ENCODE results near the gene EFHD1.
"Not testable (repeated sequence)": the region's sequence is repeated elsewhere in the genome, so short reads cannot be mapped to it uniquely, and the experiment has no call there.

EFHD1 gene

GRCh38 chr2:232622563-232622962, 10.8 kb upstream of the EFHD1 start:
- no peak for DNase-seq (ENCODE audit: low read depth)

GRCh38 chr2:232623768-232624765, 9.3 kb upstream of the EFHD1 start:
- Histone ChIP-seq H3K9ac (ENCODE audit: low read length) (no peak overlapping the region), H3K4me3 (ENCODE audit: low read length) (no peak overlapping the region), H3K4me1 (ENCODE audit: control insufficient read depth, insufficient read depth, low read length) (no peaks in the 10 kb centered on the region), H3K36me3 (ENCODE audit: control insufficient read depth, insufficient read depth, low read length, severe bottlenecking) (no peaks in the 10 kb centered on the region), H3K27me3 (replicated peaks; ENCODE audit: control insufficient read depth, insufficient read depth, low read length) (peaks cover 12% of the 10 kb centered on the region), H3K9me3 (ENCODE audit: control insufficient read depth, low read length) (no peaks in the 10 kb centered on the region)
- DNase-seq (ENCODE audit: low read depth) = peak; percentile 51

More at GRCh38 chr2:232622563-232622962, 10.8 kb upstream of the EFHD1 start:
- no peaks in the 10 kb centered on the region for H3K36me3 ChIP-seq (ENCODE audit: control insufficient read depth, insufficient read depth, low read length, severe bottlenecking)
- H3K4me3 ChIP-seq (ENCODE audit: low read length) = no peak overlapping the region
- H3K4me1 ChIP-seq (ENCODE audit: control insufficient read depth, insufficient read depth, low read length) = no peaks in the 10 kb centered on the region
- no peaks in the 10 kb centered on the region for H3K9me3 ChIP-seq (ENCODE audit: control insufficient read depth, low read length)
- no peak overlapping the region for H3K9ac ChIP-seq (ENCODE audit: low read length)
- peaks cover 12% of the 10 kb centered on the region for H3K27me3 ChIP-seq (replicated peaks; ENCODE audit: control insufficient read depth, insufficient read depth, low read length)

DNA sequence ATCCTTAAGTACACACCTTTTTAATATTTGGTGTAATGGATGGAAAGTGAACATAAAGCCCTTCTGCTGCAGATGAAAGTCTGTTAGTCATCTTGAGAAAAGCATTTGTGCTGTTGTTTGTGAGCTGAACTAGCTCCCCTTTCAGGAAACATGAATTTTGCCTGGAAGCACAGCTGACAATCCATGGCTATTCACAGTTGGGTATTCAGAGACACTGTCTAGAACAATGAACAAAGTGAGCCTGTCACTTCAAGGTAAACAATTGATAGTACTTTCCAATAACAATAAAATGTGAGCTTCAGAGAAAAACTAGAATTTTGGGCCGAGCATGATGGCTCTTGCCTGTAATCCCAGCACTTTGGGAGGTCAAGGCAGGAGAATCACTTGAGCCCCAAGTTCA, 6.8 kb upstream of the EFHD1 start:
- Histone ChIP-seq H3K9ac (ENCODE audit: low read length) (no peak overlapping the region), H3K9me3 (ENCODE audit: control insufficient read depth, low read length) (no peaks in the 10 kb centered on the region), H3K36me3 (ENCODE audit: control insufficient read depth, insufficient read depth, low read length, severe bottlenecking) (no peaks in the 10 kb centered on the region), H3K4me3 (ENCODE audit: low read length) (no peak overlapping the region), H3K27me3 (replicated peaks; ENCODE audit: control insufficient read depth, insufficient read depth, low read length) (peaks cover 12% of the 10 kb centered on the region), H3K4me1 (ENCODE audit: control insufficient read depth, insufficient read depth, low read length) (no peaks in the 10 kb centered on the region)
- no peak for DNase-seq (ENCODE audit: low read depth)

DNA sequence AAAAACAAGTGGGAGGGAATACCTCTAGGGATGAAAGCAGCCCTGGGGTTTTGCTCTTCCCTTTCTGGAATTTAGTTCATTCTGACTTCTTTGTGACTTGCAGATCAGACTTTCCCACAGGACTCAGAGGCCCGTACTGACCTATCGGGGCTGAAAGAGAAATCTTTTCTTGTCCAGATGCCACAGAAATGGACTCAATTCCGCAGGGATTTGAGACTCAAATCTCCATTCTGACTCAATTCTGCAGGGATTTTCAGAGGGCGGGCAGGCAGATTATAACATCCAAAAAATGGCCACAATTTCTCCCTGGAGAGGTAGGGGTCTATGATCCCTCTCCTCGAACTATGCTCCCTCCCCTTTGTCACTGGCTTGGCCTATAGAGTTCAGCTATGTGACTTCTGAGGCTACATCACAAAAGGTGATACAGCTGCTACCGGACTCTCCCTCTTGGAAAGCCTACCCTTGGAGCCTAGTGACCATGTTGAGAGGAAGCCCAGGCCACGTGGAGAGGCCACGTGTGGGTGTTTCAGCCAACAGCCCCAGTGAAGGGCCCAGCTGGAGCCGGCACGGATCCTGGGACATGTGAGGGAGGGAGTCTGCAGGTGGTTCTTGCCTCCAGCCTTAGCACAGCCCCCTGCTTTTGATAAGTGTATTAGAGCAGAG, 4.8 kb upstream of the EFHD1 start:
- no peak for DNase-seq (ENCODE audit: low read depth)
- Histone ChIP-seq H3K4me1 (ENCODE audit: control insufficient read depth, insufficient read depth, low read length) (peaks cover 10% of the 10 kb centered on the region), H3K9ac (ENCODE audit: low read length) (no peak overlapping the region), H3K27me3 (replicated peaks; ENCODE audit: control insufficient read depth, insufficient read depth, low read length) (peaks cover 21% of the 10 kb centered on the region), H3K36me3 (ENCODE audit: control insufficient read depth, insufficient read depth, low read length, severe bottlenecking) (no peaks in the 10 kb centered on the region), H3K9me3 (ENCODE audit: control insufficient read depth, low read length) (no peaks in the 10 kb centered on the region), H3K4me3 (ENCODE audit: low read length) (no peak overlapping the region)

GRCh38 chr2:232629129-232629475, 4.3 kb upstream of the EFHD1 start:
- no peak for DNase-seq (ENCODE audit: low read depth)
- peaks cover 10% of the 10 kb centered on the region for H3K4me1 ChIP-seq (ENCODE audit: control insufficient read depth, insufficient read depth, low read length)
- H3K36me3 ChIP-seq (ENCODE audit: control insufficient read depth, insufficient read depth, low read length, severe bottlenecking) = no peaks in the 10 kb centered on the region
- H3K27me3 ChIP-seq (replicated peaks; ENCODE audit: control insufficient read depth, insufficient read depth, low read length) = peaks cover 18% of the 10 kb centered on the region
- H3K9me3 ChIP-seq (ENCODE audit: control insufficient read depth, low read length) = no peaks in the 10 kb centered on the region
- no peak overlapping the region for H3K4me3 ChIP-seq (ENCODE audit: low read length)
- no peak overlapping the region for H3K9ac ChIP-seq (ENCODE audit: low read length)

DNA sequence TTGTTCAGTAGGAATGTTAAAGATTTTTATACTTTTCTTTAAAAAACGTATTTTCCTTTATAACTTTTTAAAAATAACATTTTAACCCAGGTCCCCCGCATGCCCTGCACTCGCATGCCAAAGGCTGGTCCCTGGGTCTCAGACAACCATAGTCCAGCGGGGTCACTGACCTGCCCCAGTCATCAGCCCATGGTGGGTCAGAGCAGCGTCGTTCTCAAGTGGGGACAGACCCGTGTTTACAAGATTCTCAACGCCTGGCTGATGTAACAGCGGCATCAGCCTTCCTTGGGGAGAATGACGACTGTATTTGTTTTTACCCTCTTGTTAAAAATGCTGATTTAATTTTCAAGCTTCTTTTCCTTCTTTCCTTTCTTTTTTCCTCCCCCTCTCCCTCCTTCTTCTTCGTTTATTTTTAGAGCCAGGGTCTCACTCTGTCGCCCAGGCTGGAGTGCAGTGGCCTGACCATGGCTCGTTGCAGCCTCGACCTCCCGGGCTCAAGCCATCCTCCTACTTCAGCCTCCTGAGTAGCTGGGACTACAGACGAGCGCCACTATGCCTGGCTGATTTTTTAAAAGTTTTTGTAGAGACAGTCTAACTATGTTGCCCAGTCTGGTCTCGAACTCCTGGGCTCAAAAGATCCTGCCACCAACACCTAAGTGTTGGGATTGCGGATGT, 1.0 kb upstream of the EFHD1 start:
- Histone ChIP-seq H3K9me3 (ENCODE audit: control insufficient read depth, low read length) (no peaks in the 10 kb centered on the region), H3K4me3 (ENCODE audit: low read length) (peak overlapping the region; percentile 83), H3K4me1 (ENCODE audit: control insufficient read depth, insufficient read depth, low read length) (peaks cover 10% of the 10 kb centered on the region), H3K9ac (ENCODE audit: low read length) (peak overlapping the region; percentile 80), H3K36me3 (ENCODE audit: control insufficient read depth, insufficient read depth, low read length, severe bottlenecking) (no peaks in the 10 kb centered on the region), H3K27me3 (replicated peaks; ENCODE audit: control insufficient read depth, insufficient read depth, low read length) (peaks cover 9% of the 10 kb centered on the region)
- no peak for DNase-seq (ENCODE audit: low read depth)

DNA sequence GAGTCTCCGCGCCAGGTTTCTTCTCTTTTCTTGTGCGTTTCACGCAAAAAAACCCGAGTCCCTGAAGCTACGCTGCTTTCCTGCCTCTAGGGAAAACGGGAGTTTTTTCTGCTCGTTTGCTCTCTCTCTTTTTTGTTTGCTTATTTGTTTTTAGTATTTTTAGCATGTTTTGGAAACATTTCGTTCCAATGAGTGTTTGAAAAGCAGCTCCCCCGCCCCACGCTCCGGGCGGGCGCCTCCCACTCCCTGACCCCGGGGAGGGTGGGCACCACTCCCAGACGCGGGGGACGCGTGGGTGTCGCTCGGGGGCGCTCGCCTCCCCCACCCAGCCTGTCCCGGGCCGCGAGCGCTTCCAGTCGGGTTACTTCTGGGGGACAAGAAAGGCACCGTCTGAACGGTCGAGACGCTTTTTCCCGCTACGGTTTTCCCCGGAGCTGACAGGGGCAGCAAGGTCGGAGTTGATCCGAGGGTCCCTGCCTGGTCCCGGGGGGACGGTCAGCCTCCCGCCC, 446 bp upstream of the EFHD1 start:
- peak; percentile 59 for DNase-seq (ENCODE audit: low read depth)
- Histone ChIP-seq H3K9ac (ENCODE audit: low read length) (peak overlapping the region; percentile 80), H3K36me3 (ENCODE audit: control insufficient read depth, insufficient read depth, low read length, severe bottlenecking) (no peaks in the 10 kb centered on the region), H3K4me3 (ENCODE audit: low read length) (peak overlapping the region; percentile 83), H3K4me1 (ENCODE audit: control insufficient read depth, insufficient read depth, low read length) (peaks cover 14% of the 10 kb centered on the region), H3K9me3 (ENCODE audit: control insufficient read depth, low read length) (no peaks in the 10 kb centered on the region), H3K27me3 (replicated peaks; ENCODE audit: control insufficient read depth, insufficient read depth, low read length) (peaks cover 9% of the 10 kb centered on the region)

DNA sequence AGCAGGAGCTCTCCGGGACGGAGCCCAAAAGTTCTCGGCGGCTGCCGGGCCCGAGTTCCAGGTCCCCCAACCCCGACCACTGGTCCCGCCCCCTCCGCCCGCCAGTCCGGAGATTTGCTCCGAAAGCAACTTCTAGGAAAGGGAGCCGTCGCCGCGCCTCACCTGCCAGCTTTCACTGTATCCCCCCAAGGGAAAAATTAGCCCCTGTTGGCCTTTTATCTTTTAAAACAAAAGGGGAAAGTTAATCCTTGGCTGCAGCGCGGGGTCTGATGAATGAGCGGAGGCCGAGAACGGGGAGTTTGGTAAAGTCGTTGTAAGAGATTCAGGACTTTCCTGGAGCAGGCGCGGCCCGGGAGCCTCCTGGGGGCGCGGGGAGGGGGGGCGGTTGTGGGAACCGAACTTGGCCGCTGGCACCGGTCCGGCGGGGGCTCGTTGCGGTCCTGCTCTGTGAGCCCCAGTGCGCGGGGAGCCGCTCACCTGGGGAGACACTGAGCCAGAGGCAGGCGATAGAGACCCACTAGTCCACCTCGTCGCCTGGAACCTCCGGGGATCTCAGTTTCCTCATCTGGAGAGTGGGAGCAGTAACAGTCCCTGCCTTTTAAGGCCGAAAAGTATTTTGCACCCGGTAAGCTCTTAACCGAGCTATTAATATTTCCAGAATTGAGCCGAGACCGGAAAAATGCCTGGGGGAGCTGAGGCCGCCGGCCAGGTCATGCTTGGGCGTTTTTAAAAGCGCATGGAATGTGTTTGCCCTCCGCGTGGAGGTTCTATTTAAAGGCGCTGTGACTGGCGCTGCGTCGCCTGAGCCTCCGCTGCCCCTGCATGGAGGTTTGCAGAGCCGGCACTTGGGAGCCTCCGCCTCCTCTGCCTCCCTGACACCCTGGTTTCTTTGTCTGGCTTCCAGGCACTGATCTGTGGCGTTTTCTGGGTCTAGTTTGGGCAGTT, 1.1 kb downstream of the EFHD1 start:
- H3K4me1 ChIP-seq (ENCODE audit: control insufficient read depth, insufficient read depth, low read length) = peaks cover 18% of the 10 kb centered on the region
- H3K27me3 ChIP-seq (replicated peaks; ENCODE audit: control insufficient read depth, insufficient read depth, low read length) = peaks cover 12% of the 10 kb centered on the region
- H3K4me3 ChIP-seq (ENCODE audit: low read length) = peak overlapping the region; percentile 83
- H3K9me3 ChIP-seq (ENCODE audit: control insufficient read depth, low read length) = no peaks in the 10 kb centered on the region
- H3K9ac ChIP-seq (ENCODE audit: low read length) = peak overlapping the region; percentile 80
- peak; percentile 20 for DNase-seq (ENCODE audit: low read depth)
- H3K36me3 ChIP-seq (ENCODE audit: control insufficient read depth, insufficient read depth, low read length, severe bottlenecking) = no peaks in the 10 kb centered on the region

- H3K9ac ChIP-seq (ENCODE audit: low read length) = peak overlapping the region; percentile 53
- not testable (repeated sequence) for H3K9me3 ChIP-seq (ENCODE audit: control insufficient read depth, low read length); DNase-seq (ENCODE audit: low read depth); H3K36me3 ChIP-seq (ENCODE audit: control insufficient read depth, insufficient read depth, low read length, severe bottlenecking)
- peaks cover 16% of the 10 kb centered on the region for H3K27me3 ChIP-seq (replicated peaks; ENCODE audit: control insufficient read depth, insufficient read depth, low read length)
- H3K4me3 ChIP-seq (ENCODE audit: low read length) = peak overlapping the region; percentile 83
- H3K4me1 ChIP-seq (ENCODE audit: control insufficient read depth, insufficient read depth, low read length) = peaks cover 18% of the 10 kb centered on the region
Measured at GRCh38 chr2:232635376-232635775, 2.0 kb downstream of the EFHD1 start.

GRCh38 chr2:232635820-232636219, 2.4 kb downstream of the EFHD1 start:
- no peaks in the 10 kb centered on the region for H3K36me3 ChIP-seq (ENCODE audit: control insufficient read depth, insufficient read depth, low read length, severe bottlenecking)
- no peak for DNase-seq (ENCODE audit: low read depth)
- no peaks in the 10 kb centered on the region for H3K9me3 ChIP-seq (ENCODE audit: control insufficient read depth, low read length)
- H3K9ac ChIP-seq (ENCODE audit: low read length) = no peak overlapping the region
- peaks cover 18% of the 10 kb centered on the region for H3K4me1 ChIP-seq (ENCODE audit: control insufficient read depth, insufficient read depth, low read length)
- no peak overlapping the region for H3K4me3 ChIP-seq (ENCODE audit: low read length)
- peaks cover 16% of the 10 kb centered on the region for H3K27me3 ChIP-seq (replicated peaks; ENCODE audit: control insufficient read depth, insufficient read depth, low read length)

All from adipocyte (in vitro differentiated cells).